Activated CD8-positive, alpha-beta T cell treated with anti-CD3 and anti-CD28 coated beads for 36 hours (primary cell): ENCODE results near the gene ASGR1. TPM values are rescaled to one million over a fixed set of nuclear protein-coding genes. Genes with fewer than 3 reads are reported as not detected.
A peak's percentile ranks its signal among the peaks of the same experiment; 100 is the strongest.

ENCODE experiments used
- ATAC-seq: fragments of 200-7000 bp; cut with Tn5 transposase; one replicate; pipeline ENCODE4 v1.10.0; 2021; ENCODE audit warnings: mild to moderate bottlenecking, moderate library complexity
- CTCF ChIA-PET: fragments of 350-600 bp; sonication (Branson Sonifier 250); formaldehyde crosslinking; loops from one replicate; lab custom pipeline; 2021; ENCODE audit warnings: antibody characterized with exemption; lab: Charles Lee
- POLR2A ChIA-PET: fragments of 350-600 bp; sonication (Branson Sonifier 250); formaldehyde crosslinking; loops from one replicate; lab custom pipeline; 2021; ENCODE audit warnings: antibody characterized with exemption; lab: Charles Lee
- DNase-seq: peaks from one replicate; pipeline ENCODE4 v3.0.0-alpha.2; 2020
- H3K27ac Mint-ChIP-seq: one replicate; pipeline ENCODE4 v1.8.0; 2021; ENCODE audit warnings: mild to moderate bottlenecking, mixed read lengths
- H3K27me3 Mint-ChIP-seq: one replicate; pipeline ENCODE4 v1.8.0; 2021; ENCODE audit warnings: mixed read lengths
- H3K36me3 Mint-ChIP-seq: one replicate; pipeline ENCODE4 v1.8.0; 2021; ENCODE audit warnings: low read depth, mixed read lengths
- H3K4me1 Mint-ChIP-seq: one replicate; pipeline ENCODE4 v1.8.0; 2021; ENCODE audit warnings: low read depth, mixed read lengths
- H3K4me3 Mint-ChIP-seq: one replicate; pipeline ENCODE4 v1.8.0; 2021; ENCODE audit warnings: mild to moderate bottlenecking, moderate library complexity, mixed read lengths
- H3K9me3 Mint-ChIP-seq: one replicate; pipeline ENCODE4 v1.8.0; 2021; ENCODE audit warnings: mixed read lengths
- CTCF ChIP-seq: fragments of 200-600 bp; IDR thresholded peaks from one replicate; pipeline ENCODE4 v1.8.0; 2022; ENCODE audit warnings: antibody characterized with exemption, mild to moderate bottlenecking
- intact Hi-C: fragments of 100-400 bp; cut with micrococcal nuclease; formaldehyde crosslinking; loops from one replicate; pipeline ENCODE4 v1.10.0; 2022
- total RNA-seq, 2 experiments: library from RNA; stranded (reverse); gene quantifications; one replicate each; pipeline ENCODE4 v1.2.3, GENCODE V29; 2021

The ASGR1 gene
- total RNA-seq, 2 experiments from 2014 or later: 2.6 to 3.9 TPM

- ChIA-PET POLR2A (interaction anchor here (2.1 to 13.2 kb wide), 2 partner anchors 12 to 84 kb away, joined by 4 to 261 read pairs; partner anchors contain the start of genes DVL2, GABARAP and PHF23), CTCF (no interaction called here)
- no peak for TF ChIP-seq CTCF
- no peak overlapping the region for H3K4me3 Mint-ChIP-seq
- no peaks in the 10 kb centered on the region for H3K9me3 Mint-ChIP-seq
- H3K36me3 Mint-ChIP-seq: peaks cover 49% of the 10 kb centered on the region
- no peak overlapping the region for H3K27ac Mint-ChIP-seq
- DNase-seq (no peak), ATAC-seq (no peak)
- intact Hi-C loops: no loop called here
- H3K4me1 Mint-ChIP-seq: peaks cover 26% of the 10 kb centered on the region
- H3K27me3 Mint-ChIP-seq: no peaks in the 10 kb centered on the region
Observed at GRCh38 chr17:7224661-7225111, 45.5 kb upstream of the ASGR1 start.

- Mint-ChIP-seq H3K4me3 (no peak overlapping the region), H3K9me3 (no peaks in the 10 kb centered on the region), H3K27ac (no peak overlapping the region), H3K27me3 (no peaks in the 10 kb centered on the region), H3K4me1 (peaks cover 31% of the 10 kb centered on the region), H3K36me3 (peaks cover 46% of the 10 kb centered on the region)
- ATAC-seq: no peak
- intact Hi-C loops: no loop called here
- no peak for DNase-seq
- ChIA-PET CTCF (interaction anchor here (1.4 kb wide), 1 partner anchor 72 kb away, joined by 6 read pairs; no protein-coding TSS in a partner anchor), POLR2A (interaction anchor here (2.1 to 13.2 kb wide), 2 partner anchors 13 to 84 kb away, joined by 4 to 261 read pairs; partner anchors contain the start of genes DVL2, GABARAP and PHF23)
- TF ChIP-seq CTCF: no peak
Observed at GRCh38 chr17:7224110-7224509, 44.9 kb upstream of the ASGR1 start.

- Mint-ChIP-seq H3K27ac (no peak overlapping the region), H3K4me1 (peaks cover 33% of the 10 kb centered on the region), H3K9me3 (no peaks in the 10 kb centered on the region), H3K27me3 (no peaks in the 10 kb centered on the region), H3K36me3 (peaks cover 41% of the 10 kb centered on the region), H3K4me3 (no peak overlapping the region)
- intact Hi-C loops: no loop called here
- CTCF ChIA-PET: interaction anchor here (1.4 kb wide), 1 partner anchor 73 kb away, joined by 6 read pairs; no protein-coding TSS in a partner anchor
- POLR2A ChIA-PET: interaction anchor here (2.1 to 13.2 kb wide), 2 partner anchors 14 to 85 kb away, joined by 4 to 261 read pairs; partner anchors contain the start of genes DVL2, GABARAP and PHF23
- DNase-seq: no peak
- ATAC-seq: no peak
- TF ChIP-seq CTCF: no peak
Observed at GRCh38 chr17:7223375-7223774, 44.2 kb upstream of the ASGR1 start.

- Mint-ChIP-seq H3K36me3 (peaks cover 37% of the 10 kb centered on the region), H3K4me1 (peaks cover 33% of the 10 kb centered on the region), H3K4me3 (no peak overlapping the region), H3K9me3 (no peaks in the 10 kb centered on the region), H3K27ac (peak overlapping the region; percentile 43), H3K27me3 (no peaks in the 10 kb centered on the region)
- POLR2A ChIA-PET: interaction anchor here (2.1 to 13.2 kb wide), 2 partner anchors 14 to 86 kb away, joined by 4 to 261 read pairs; partner anchors contain the start of genes DVL2, GABARAP and PHF23
- DNase-seq (no peak), ATAC-seq (no peak)
- intact Hi-C loops: no loop called here
- no peak for TF ChIP-seq CTCF
- CTCF ChIA-PET: interaction anchor here (1.4 kb wide), 1 partner anchor 73 kb away, joined by 6 read pairs; no protein-coding TSS in a partner anchor
Observed at GRCh38 chr17:7222972-7223292, 43.8 kb upstream of the ASGR1 start.
